DND-41 (cell line): Measurements from ENCODE around the gene DAPL1.

Experiments
- EZH2 ChIP-seq: IDR thresholded peaks from 3 replicates; pipeline ENCODE4 v1.6.1; 2012; ENCODE audit warnings: borderline replicate concordance, low read depth, mild to moderate bottlenecking, moderate library complexity, low read length, inconsistent platforms; ENCODE audit not compliant: severe bottlenecking
- TF ChIP-seq, protein P1 (sequence below): IDR thresholded peaks from 2 replicates; pipeline ENCODE4 v1.5.1; 2012; ENCODE audit warnings: borderline replicate concordance, low read length, moderate library complexity, mild to moderate bottlenecking; ENCODE audit not compliant: poor library complexity, severe bottlenecking; ENCODE audit errors: extremely low read depth

DNA sequence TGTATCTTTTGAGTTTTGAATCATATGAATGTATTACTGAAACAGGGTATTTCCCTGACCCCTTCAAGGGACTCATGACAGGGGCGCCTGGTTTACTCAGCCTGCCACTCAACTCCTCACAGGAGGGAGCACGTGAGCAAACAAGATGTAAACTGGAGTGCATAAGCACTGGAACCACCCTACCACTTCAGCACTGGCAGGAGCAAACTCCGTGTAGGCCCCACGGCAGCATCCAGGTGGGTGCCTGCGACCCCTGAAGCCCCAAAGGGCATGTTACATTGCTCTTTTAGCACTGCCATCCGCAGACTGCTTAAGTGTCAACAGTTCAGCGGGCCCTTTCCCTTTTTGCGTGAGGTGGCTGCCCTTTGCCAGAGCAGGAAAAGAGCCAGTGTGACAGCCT is 8.2 kb upstream of the DAPL1 start:
- TF ChIP-seq, protein P1, sequence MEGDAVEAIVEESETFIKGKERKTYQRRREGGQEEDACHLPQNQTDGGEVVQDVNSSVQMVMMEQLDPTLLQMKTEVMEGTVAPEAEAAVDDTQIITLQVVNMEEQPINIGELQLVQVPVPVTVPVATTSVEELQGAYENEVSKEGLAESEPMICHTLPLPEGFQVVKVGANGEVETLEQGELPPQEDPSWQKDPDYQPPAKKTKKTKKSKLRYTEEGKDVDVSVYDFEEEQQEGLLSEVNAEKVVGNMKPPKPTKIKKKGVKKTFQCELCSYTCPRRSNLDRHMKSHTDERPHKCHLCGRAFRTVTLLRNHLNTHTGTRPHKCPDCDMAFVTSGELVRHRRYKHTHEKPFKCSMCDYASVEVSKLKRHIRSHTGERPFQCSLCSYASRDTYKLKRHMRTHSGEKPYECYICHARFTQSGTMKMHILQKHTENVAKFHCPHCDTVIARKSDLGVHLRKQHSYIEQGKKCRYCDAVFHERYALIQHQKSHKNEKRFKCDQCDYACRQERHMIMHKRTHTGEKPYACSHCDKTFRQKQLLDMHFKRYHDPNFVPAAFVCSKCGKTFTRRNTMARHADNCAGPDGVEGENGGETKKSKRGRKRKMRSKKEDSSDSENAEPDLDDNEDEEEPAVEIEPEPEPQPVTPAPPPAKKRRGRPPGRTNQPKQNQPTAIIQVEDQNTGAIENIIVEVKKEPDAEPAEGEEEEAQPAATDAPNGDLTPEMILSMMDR: no peak
- no peak for TF ChIP-seq EZH2
